Choroid plexus epithelial cell (primary cell): ENCODE measurements around the gene PDLIM5.

Experiments
- DNase-seq: peaks from one replicate; pipeline ENCODE4 v3.0.0-alpha.2; 2010; ENCODE audit warnings: low read depth
- H3K4me3 ChIP-seq: 2 replicates; pipeline ENCODE4 v1.5.1; 2011; ENCODE audit warnings: low read depth, mild to moderate bottlenecking, control low read depth, low read length, moderate library complexity
- CTCF ChIP-seq: conservative IDR thresholded peaks from 2 replicates; pipeline ENCODE4 v1.5.1; 2011; ENCODE audit warnings: low read depth, mild to moderate bottlenecking, control low read depth, inconsistent platforms, low read length, moderate library complexity

The PDLIM5 gene

GRCh38 chr4:94562285-94562684, 110.5 kb downstream of the PDLIM5 start:
- DNase-seq = no peak
- H3K4me3 ChIP-seq = no peak overlapping the region
- no peak for TF ChIP-seq CTCF

GRCh38 chr4:94564252-94564651, 112.5 kb downstream of the PDLIM5 start:
- no peak for TF ChIP-seq CTCF
- DNase-seq = no peak
- H3K4me3 ChIP-seq = no peak overlapping the region

GRCh38 chr4:94566420-94566819, 114.7 kb downstream of the PDLIM5 start:
- no peak overlapping the region for H3K4me3 ChIP-seq
- DNase-seq = no peak
- TF ChIP-seq CTCF = no peak

- no peak for DNase-seq
- H3K4me3 ChIP-seq = no peak overlapping the region
- no peak for TF ChIP-seq CTCF
Measured at GRCh38 chr4:94567811-94568210, 116.1 kb downstream of the PDLIM5 start.

- no peak for DNase-seq
- H3K4me3 ChIP-seq = no peak overlapping the region
- TF ChIP-seq CTCF = no peak
Measured at GRCh38 chr4:94570558-94570957, 118.8 kb downstream of the PDLIM5 start.

- TF ChIP-seq CTCF = no peak
- DNase-seq = no peak
- H3K4me3 ChIP-seq = no peak overlapping the region
Measured at GRCh38 chr4:94571298-94571697, 119.6 kb downstream of the PDLIM5 start.

- H3K4me3 ChIP-seq = no peak overlapping the region
- no peak for TF ChIP-seq CTCF
- DNase-seq = no peak
Measured at GRCh38 chr4:94571715-94572114, 120.0 kb downstream of the PDLIM5 start.
